Measurements from ENCODE around the gene NUMA1. TPM values are rescaled to one million over a fixed set of nuclear protein-coding genes. Genes with fewer than 3 reads are reported as not detected.

NUMA1 gene
- total RNA-seq, 1 donor from 2014 or later: 247 TPM

- peak overlapping the region; percentile 88 for H3K27ac Mint-ChIP-seq (ENCODE audit: unreplicated experiment)
- no peak overlapping the region for H3K4me3 Mint-ChIP-seq (ENCODE audit: unreplicated experiment)
These were observed 82.3 kb downstream of the NUMA1 start for GRCh38 chr11:71998061-71998460.

DNA sequence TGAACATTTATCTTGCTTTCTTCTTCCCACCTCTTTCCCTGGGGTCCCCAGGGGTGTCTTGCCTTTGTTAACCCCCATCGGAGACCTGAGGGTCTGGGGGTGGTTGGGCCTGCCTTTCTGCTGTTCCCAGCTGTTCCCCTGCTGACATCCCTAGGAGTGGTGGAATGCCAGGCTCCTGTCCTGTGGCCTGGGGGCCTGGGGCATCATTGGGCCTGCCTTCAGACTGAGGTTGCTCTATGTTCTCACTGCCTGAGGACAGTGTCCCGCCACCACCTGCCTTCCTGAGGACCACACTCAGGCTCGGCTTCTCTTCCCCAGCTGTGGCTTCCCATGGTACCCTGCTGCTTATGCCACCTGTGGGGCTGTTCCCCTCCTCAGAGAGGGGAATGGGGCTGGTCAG is 82.7 kb downstream of the NUMA1 start:
- no peak for DNase-seq (ENCODE audit: extremely low spot score, unreplicated experiment)
- Mint-ChIP-seq H3K4me1 (ENCODE audit: unreplicated experiment) (peaks cover 25% of the 10 kb centered on the region), H3K9me3 (ENCODE audit: unreplicated experiment) (no peaks in the 10 kb centered on the region), H3K4me3 (ENCODE audit: unreplicated experiment) (no peak overlapping the region), H3K27ac (ENCODE audit: unreplicated experiment) (no peak overlapping the region), H3K36me3 (ENCODE audit: unreplicated experiment) (peaks cover 17% of the 10 kb centered on the region), H3K27me3 (ENCODE audit: unreplicated experiment) (no peaks in the 10 kb centered on the region)
- TF ChIP-seq, protein P1, sequence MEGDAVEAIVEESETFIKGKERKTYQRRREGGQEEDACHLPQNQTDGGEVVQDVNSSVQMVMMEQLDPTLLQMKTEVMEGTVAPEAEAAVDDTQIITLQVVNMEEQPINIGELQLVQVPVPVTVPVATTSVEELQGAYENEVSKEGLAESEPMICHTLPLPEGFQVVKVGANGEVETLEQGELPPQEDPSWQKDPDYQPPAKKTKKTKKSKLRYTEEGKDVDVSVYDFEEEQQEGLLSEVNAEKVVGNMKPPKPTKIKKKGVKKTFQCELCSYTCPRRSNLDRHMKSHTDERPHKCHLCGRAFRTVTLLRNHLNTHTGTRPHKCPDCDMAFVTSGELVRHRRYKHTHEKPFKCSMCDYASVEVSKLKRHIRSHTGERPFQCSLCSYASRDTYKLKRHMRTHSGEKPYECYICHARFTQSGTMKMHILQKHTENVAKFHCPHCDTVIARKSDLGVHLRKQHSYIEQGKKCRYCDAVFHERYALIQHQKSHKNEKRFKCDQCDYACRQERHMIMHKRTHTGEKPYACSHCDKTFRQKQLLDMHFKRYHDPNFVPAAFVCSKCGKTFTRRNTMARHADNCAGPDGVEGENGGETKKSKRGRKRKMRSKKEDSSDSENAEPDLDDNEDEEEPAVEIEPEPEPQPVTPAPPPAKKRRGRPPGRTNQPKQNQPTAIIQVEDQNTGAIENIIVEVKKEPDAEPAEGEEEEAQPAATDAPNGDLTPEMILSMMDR (IDR thresholded peaks at IDR 0.05): no peak

More at GRCh38 chr11:71998061-71998460, 82.3 kb downstream of the NUMA1 start:
- Mint-ChIP-seq H3K9me3 (ENCODE audit: unreplicated experiment) (no peaks in the 10 kb centered on the region), H3K36me3 (ENCODE audit: unreplicated experiment) (peaks cover 16% of the 10 kb centered on the region), H3K27me3 (ENCODE audit: unreplicated experiment) (no peaks in the 10 kb centered on the region), H3K4me1 (ENCODE audit: unreplicated experiment) (peaks cover 25% of the 10 kb centered on the region)
- TF ChIP-seq, protein P1 (IDR thresholded peaks at IDR 0.05): no peak
- no peak for DNase-seq (ENCODE audit: extremely low spot score, unreplicated experiment)

- no peak overlapping the region for H3K27ac Mint-ChIP-seq (ENCODE audit: unreplicated experiment)
- H3K4me3 Mint-ChIP-seq (ENCODE audit: unreplicated experiment): no peak overlapping the region
These were observed 83.4 kb downstream of the NUMA1 start for GRCh38 chr11:71996946-71997345.

GRCh38 chr11:71996517-71996916 is 83.8 kb downstream of the NUMA1 start:
- no peak overlapping the region for H3K4me3 Mint-ChIP-seq (ENCODE audit: unreplicated experiment)
- no peak overlapping the region for H3K27ac Mint-ChIP-seq (ENCODE audit: unreplicated experiment)
- peaks cover 11% of the 10 kb centered on the region for H3K36me3 Mint-ChIP-seq (ENCODE audit: unreplicated experiment)
- no peaks in the 10 kb centered on the region for H3K9me3 Mint-ChIP-seq (ENCODE audit: unreplicated experiment)
- DNase-seq (ENCODE audit: extremely low spot score, unreplicated experiment): no peak
- H3K27me3 Mint-ChIP-seq (ENCODE audit: unreplicated experiment): no peaks in the 10 kb centered on the region
- H3K4me1 Mint-ChIP-seq (ENCODE audit: unreplicated experiment): peaks cover 25% of the 10 kb centered on the region
- TF ChIP-seq, protein P1 (IDR thresholded peaks at IDR 0.05): no peak

More at GRCh38 chr11:71996946-71997345, 83.4 kb downstream of the NUMA1 start:
- H3K27me3 Mint-ChIP-seq (ENCODE audit: unreplicated experiment): no peaks in the 10 kb centered on the region
- TF ChIP-seq, protein P1 (IDR thresholded peaks at IDR 0.05): no peak
- DNase-seq (ENCODE audit: extremely low spot score, unreplicated experiment): no peak
- H3K4me1 Mint-ChIP-seq (ENCODE audit: unreplicated experiment): peaks cover 25% of the 10 kb centered on the region
- H3K36me3 Mint-ChIP-seq (ENCODE audit: unreplicated experiment): peaks cover 14% of the 10 kb centered on the region
- H3K9me3 Mint-ChIP-seq (ENCODE audit: unreplicated experiment): no peaks in the 10 kb centered on the region

DNA sequence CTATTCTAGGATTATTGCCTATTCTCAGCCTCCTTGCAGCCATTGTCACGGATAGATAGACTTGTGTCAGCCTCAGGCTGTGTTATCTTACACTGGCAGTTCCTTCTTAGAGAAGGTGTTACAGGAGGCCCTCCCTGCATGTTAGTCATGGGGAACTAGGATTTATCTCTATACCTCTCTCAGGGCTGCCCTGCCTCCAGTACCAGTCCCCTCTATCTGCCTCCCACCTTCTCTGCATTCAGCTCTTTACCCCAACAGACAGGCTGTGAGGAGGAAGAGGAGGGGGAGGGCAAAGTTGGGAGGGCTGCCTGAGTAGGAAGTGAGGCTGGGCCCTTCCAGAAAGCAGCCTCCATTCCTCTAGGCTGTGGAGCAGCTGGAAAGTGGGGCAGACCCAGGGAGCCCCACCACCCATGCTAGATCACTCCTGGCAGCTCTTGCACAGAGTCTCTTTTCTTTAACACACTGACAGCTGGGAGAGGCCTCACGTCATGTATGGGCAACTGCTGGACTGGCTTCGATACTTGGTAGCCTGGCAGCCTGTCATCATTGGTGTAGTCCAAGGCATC is 84.5 kb downstream of the NUMA1 start:
- H3K4me1 Mint-ChIP-seq (ENCODE audit: unreplicated experiment): peaks cover 25% of the 10 kb centered on the region
- H3K27ac Mint-ChIP-seq (ENCODE audit: unreplicated experiment): no peak overlapping the region
- H3K36me3 Mint-ChIP-seq (ENCODE audit: unreplicated experiment): peaks cover 15% of the 10 kb centered on the region
- H3K27me3 Mint-ChIP-seq (ENCODE audit: unreplicated experiment): no peaks in the 10 kb centered on the region
- no peak overlapping the region for H3K4me3 Mint-ChIP-seq (ENCODE audit: unreplicated experiment)
- H3K9me3 Mint-ChIP-seq (ENCODE audit: unreplicated experiment): no peaks in the 10 kb centered on the region
- TF ChIP-seq, protein P1 (IDR thresholded peaks at IDR 0.05): no peak
- DNase-seq (ENCODE audit: extremely low spot score, unreplicated experiment): no peak
